CMK (cell line): ENCODE data around the gene AVPR2.

Experiments used
- DNase-seq: peaks from one replicate; pipeline ENCODE4 v3.0.0-alpha.2; 2010; ENCODE audit warnings: low read depth

AVPR2 gene

DNA sequence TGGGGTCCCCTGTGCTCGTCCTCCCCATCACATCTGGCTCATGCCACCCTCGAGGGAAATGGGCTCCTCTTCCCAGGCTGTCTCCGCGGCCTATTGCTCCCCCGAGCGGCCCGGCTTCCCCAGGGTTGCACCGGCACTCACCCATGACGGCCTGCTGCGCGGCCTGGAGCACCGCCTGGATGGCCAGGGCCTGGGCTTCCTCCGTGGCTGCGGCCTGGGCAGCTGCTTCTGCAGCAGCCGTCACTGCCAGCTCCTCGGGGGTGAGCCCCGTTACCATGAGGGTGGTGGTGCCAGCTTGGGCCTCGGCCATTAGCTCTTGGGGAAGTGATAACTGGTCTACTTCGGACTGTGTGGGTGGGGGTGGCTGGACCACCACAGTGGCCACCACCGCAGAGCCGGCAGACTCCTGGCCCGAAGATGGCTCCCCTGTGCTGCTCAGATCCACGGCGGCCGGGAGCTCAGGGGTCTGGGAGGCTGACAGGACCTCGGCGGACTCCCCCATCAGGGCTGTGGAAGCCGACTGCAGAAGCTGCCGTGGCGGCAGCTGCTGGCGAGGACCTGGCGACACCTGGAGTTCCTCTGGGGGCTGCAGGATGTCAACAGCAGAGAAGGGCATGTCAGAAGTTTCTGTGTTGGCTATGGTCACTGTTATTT is 48.0 kb downstream of the AVPR2 start:
- no peak for DNase-seq

DNA sequence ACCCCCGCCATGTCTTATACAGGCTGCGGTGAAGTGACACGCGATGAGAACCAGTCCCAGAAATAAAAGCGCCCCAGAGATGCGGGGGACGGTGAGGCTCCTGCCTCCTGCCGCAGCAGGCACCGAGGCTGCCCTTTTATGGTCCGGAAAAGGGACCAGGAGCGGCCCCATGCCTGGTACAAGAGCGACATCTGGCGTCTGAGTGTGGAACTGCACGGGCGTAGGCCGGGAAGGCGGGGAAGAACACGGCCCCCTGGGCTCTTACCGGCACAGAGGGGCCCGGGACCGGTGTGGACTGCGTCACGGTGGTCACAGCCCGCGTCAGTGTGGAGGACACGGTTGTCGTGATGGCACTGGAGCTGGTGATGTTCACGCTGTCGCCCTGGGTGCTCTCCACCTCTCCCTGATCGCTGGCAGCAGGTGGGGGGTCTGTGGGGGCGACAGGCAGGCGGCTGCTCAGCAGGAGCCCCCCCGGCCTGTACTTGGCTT is 48.9 kb downstream of the AVPR2 start:
- no peak for DNase-seq

DNA sequence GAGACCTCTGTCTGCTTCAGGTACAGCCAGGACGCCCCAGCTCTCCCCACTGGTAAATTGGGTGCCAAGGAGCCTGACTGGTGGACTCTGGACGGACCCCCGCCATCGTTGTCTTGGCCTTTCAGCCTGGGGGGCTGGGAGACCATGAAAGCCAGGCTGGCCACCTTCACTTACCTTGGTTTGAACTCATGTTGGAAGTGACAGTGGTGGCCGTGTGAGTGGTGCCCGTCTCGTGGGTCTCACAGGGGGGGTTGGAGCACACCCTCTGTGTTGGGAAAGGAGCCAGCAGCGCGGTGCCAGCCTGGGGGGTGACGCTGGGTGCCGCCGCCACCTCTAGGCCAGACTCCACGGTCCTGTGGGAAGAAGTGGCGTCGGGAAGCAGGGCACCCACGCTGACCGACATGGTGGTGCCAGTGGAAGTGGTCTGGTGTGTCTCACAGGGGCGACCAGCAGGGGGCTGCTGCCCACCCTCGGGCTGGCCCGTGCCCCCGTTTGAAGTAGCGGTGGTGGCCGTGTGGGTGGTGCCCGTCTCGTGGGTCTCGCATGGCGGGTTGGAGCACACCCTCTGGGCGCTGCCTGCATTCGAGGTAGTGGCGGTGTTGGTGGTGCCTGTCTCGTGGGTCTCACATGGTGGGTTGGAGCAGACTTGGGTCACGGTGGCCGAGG is 49.6 kb downstream of the AVPR2 start:
- DNase-seq = no peak

DNA sequence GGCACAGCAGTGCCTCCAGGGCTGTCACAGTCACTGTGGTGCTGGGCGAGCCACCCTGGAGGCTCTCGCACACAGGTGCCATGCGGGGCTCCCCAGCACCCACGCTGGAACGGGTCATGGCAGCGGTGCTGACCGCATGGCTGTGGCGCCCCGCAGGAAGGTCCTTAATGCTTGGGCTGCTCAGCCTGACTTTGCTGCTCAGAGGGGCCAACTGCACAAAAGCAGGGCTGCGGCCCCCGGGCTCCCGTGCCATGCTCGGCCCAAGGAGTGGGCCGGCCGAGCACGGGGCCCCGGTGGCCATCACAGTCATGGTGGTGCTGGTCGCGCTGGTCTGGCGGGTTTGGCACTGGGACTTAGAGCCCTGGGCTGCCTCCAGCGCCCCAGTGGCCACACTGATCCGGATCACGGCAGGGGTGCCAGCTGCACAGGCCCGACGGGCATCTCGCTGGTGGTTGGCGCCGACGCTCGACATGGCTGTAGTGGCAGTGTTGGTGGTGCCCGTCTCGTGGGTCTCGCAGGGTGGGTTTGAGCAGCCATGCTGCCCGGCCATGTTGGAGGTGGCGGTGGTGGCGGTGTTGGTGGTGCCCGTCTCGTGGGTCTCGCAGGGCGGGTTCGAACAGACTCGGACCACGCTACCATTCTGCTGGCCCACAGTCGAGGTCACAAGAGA is 50.2 kb downstream of the AVPR2 start:
- DNase-seq = no peak

DNA sequence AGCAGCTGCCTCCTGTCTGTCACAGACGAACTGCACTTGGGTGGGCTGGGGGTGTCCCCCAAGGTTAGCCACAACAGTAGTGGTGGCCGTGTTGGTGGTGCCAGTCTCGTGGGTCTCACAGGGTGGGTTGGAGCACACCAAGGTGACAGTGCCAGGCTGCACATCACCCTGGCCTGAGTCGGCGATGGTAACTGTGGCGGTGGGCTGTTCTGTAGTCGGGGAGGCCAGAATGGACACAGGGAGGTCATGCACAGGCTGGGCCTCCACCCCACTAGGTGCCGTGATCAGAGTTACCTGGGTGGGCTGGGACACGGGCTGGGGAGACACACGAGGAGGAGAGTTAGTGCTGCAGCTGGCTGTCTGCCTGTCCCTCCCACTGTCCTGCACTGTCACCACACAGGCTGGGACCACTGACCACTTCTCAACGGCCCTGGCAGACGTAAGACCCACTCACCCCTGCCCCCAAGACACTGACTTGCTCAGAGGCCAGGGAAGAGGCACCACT is 50.8 kb downstream of the AVPR2 start:
- no peak for DNase-seq

DNA sequence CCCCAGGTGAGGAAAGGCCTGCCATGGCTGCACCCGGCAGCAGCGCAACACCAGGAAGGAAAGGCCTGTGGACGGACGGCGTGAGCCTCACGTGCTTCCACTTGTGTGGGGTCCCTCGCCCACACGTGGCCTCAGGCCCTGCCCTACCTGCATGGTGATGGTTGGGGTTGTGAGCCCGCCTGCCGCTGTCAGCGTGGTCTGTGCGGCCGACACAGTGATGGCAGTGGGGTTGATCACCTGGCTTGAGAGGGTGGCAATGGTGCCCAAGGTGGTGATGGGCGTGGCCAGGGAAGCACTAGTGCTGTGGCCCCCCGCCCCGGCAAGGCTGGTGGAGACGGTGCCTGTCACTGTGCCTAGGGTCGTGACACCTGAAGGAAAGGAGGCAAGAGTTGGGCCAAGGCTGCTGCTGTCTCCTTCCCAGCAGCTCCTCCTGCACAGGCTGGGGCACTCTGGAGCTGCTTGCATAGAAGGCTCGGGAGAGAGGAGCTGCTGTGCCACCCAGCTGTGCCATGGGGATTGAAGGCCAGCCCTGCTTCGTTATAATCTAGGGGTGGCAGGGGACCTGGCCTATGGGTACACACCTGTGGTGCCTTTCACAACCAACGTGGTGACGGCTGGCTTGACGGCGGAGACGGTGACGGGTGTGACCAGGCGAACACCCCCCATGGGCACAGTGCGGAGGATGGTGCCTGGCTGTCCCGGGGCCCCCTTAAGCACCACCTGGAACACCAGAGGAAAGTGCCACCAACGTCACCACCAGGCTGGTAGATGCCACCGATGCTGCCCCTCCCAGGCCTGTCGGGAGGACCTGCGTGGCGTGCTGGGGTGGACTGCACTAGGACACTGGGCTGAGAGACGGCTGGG is 51.8 kb downstream of the AVPR2 start:
- no peak for DNase-seq
